Measurements from ENCODE around the gene ATP6V1G1.

- TF ChIP-seq CTCF (IDR thresholded peaks at IDR 0.05; ENCODE audit: insufficient read depth, low read depth, low read length) (no peak), EZH2 (IDR thresholded peaks at IDR 0.05; ENCODE audit: insufficient read depth, low read length) (no peak)
Measured at GRCh38 chr9:114587345-114588202, at the start of gene ATP6V1G1.

Data from astrocyte (in vitro differentiated cells and primary cell).